GM18499 (cell line): ENCODE data around the gene OTUB2.

ENCODE experiments used
- ATAC-seq: cut with Tn5 transposase; IDR thresholded peaks from one replicate; pipeline ENCODE4 v1.9.1; 2021; ENCODE audit warnings: moderate number of reproducible peaks; ENCODE audit not compliant: insufficient read depth, unreplicated experiment

OTUB2 gene

GRCh38 chr14:94038921-94039629, 12.9 kb downstream of the OTUB2 start:
- no peak for ATAC-seq

- ATAC-seq: no peak
These were observed 14.1 kb downstream of the OTUB2 start for GRCh38 chr14:94040247-94040646.

GRCh38 chr14:94040796-94041195, 14.7 kb downstream of the OTUB2 start:
- ATAC-seq: no peak

- no peak for ATAC-seq
These were observed 15.6 kb downstream of the OTUB2 start for GRCh38 chr14:94041551-94042346.

- ATAC-seq: no peak
These were observed 16.4 kb downstream of the OTUB2 start for GRCh38 chr14:94042433-94043091.

- no peak for ATAC-seq
These were observed 17.1 kb downstream of the OTUB2 start for GRCh38 chr14:94043111-94043755.

GRCh38 chr14:94043756-94044475, 17.8 kb downstream of the OTUB2 start:
- ATAC-seq: no peak

GRCh38 chr14:94044476-94045091, 18.4 kb downstream of the OTUB2 start:
- ATAC-seq: no peak

- no peak for ATAC-seq
These were observed 19.0 kb downstream of the OTUB2 start for GRCh38 chr14:94045101-94045500.

GRCh38 chr14:94045563-94046345, 19.6 kb downstream of the OTUB2 start:
- ATAC-seq: no peak

GRCh38 chr14:94046696-94047250, 20.6 kb downstream of the OTUB2 start:
- ATAC-seq: no peak

GRCh38 chr14:94047581-94047980, 21.4 kb downstream of the OTUB2 start:
- no peak for ATAC-seq

GRCh38 chr14:94048691-94049624, 22.8 kb downstream of the OTUB2 start:
- ATAC-seq: no peak

- no peak for ATAC-seq
These were observed 23.5 kb downstream of the OTUB2 start for GRCh38 chr14:94049625-94050023.

- ATAC-seq: no peak
These were observed 24.2 kb downstream of the OTUB2 start for GRCh38 chr14:94050231-94050880.

GRCh38 chr14:94051115-94051514, 25.0 kb downstream of the OTUB2 start:
- no peak for ATAC-seq

- no peak for ATAC-seq
These were observed 25.6 kb downstream of the OTUB2 start for GRCh38 chr14:94051779-94052178.
